Measurements from ENCODE around the gene GPR137C.
A peak's percentile ranks its signal among the peaks of the same experiment; 100 is the strongest.

DNA sequence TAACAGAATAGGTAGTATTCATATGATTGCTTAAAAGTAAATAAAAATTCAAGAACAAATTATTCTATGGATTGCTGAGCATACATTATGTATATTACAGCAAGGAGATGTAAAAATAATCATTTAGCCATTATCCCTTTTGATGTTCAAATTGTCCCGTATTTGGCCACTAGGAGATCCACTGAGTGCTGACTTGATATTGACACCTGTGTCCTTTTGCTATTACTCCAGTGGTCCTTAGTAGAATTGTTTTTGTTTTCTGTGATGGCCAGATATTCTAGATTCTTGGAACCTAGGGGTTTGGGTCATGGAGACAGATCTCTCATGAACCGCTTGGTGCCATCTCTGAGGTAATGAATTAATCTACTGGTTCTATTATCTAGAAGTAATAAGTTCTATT lies 126.0 kb downstream of the GPR137C start:
- TF ChIP-seq, protein P1, sequence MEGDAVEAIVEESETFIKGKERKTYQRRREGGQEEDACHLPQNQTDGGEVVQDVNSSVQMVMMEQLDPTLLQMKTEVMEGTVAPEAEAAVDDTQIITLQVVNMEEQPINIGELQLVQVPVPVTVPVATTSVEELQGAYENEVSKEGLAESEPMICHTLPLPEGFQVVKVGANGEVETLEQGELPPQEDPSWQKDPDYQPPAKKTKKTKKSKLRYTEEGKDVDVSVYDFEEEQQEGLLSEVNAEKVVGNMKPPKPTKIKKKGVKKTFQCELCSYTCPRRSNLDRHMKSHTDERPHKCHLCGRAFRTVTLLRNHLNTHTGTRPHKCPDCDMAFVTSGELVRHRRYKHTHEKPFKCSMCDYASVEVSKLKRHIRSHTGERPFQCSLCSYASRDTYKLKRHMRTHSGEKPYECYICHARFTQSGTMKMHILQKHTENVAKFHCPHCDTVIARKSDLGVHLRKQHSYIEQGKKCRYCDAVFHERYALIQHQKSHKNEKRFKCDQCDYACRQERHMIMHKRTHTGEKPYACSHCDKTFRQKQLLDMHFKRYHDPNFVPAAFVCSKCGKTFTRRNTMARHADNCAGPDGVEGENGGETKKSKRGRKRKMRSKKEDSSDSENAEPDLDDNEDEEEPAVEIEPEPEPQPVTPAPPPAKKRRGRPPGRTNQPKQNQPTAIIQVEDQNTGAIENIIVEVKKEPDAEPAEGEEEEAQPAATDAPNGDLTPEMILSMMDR (IDR thresholded peaks at IDR 0.05; ENCODE audit: insufficient read depth, low read depth, low read length), result peak; percentile 38
- no peak for TF ChIP-seq EZH2 (IDR thresholded peaks at IDR 0.05; ENCODE audit: insufficient read depth, low read length)

Data from astrocyte (in vitro differentiated cells and primary cell).